ENCODE results near the gene SEC14L6. TPM values are rescaled to one million over a fixed set of nuclear protein-coding genes. Genes with fewer than 3 reads are reported as not detected.

The SEC14L6 gene
- total RNA-seq, 2 experiments from 2014 or later = not detected

GRCh38 chr22:30491381-30491780, 55.2 kb downstream of the SEC14L6 start:
- H3K9me3 Mint-ChIP-seq = no peaks in the 10 kb centered on the region
- H3K4me3 Mint-ChIP-seq = no peak overlapping the region
- CTCF ChIA-PET = no interaction called here
- peaks cover 2% of the 10 kb centered on the region for H3K27me3 Mint-ChIP-seq
- no peak for DNase-seq
- POLR2A ChIA-PET = no interaction called here
- no peak overlapping the region for H3K27ac Mint-ChIP-seq
- no peaks in the 10 kb centered on the region for H3K4me1 Mint-ChIP-seq
- no peaks in the 10 kb centered on the region for H3K36me3 Mint-ChIP-seq (ENCODE audit: low read depth)

- H3K4me3 Mint-ChIP-seq = no peak overlapping the region
- ChIA-PET POLR2A (interaction anchor here (0.6 kb wide), 2 partner anchors 103 to 657 kb away, joined by 3 read pairs; no protein-coding TSS in a partner anchor), CTCF (no interaction called here)
- H3K9me3 Mint-ChIP-seq = no peaks in the 10 kb centered on the region
- no peak for DNase-seq
- H3K27ac Mint-ChIP-seq = no peak overlapping the region
- peaks cover 1% of the 10 kb centered on the region for H3K4me1 Mint-ChIP-seq
- H3K27me3 Mint-ChIP-seq = peaks cover 2% of the 10 kb centered on the region
- H3K36me3 Mint-ChIP-seq (ENCODE audit: low read depth) = no peaks in the 10 kb centered on the region
Observed at GRCh38 chr22:30490399-30490798, 56.1 kb downstream of the SEC14L6 start.

- POLR2A ChIA-PET = no interaction called here
- Mint-ChIP-seq H3K4me3 (no peak overlapping the region), H3K27ac (no peak overlapping the region), H3K9me3 (no peaks in the 10 kb centered on the region), H3K4me1 (peaks cover 3% of the 10 kb centered on the region), H3K36me3 (ENCODE audit: low read depth) (no peaks in the 10 kb centered on the region), H3K27me3 (peaks cover under 1% of the 10 kb centered on the region)
- CTCF ChIA-PET = no interaction called here
- DNase-seq = no peak
Observed at GRCh38 chr22:30488121-30488520, 58.4 kb downstream of the SEC14L6 start.

- Mint-ChIP-seq H3K4me1 (peaks cover 3% of the 10 kb centered on the region), H3K27ac (no peak overlapping the region), H3K36me3 (ENCODE audit: low read depth) (no peaks in the 10 kb centered on the region), H3K4me3 (no peak overlapping the region), H3K9me3 (no peaks in the 10 kb centered on the region), H3K27me3 (no peaks in the 10 kb centered on the region)
- CTCF ChIA-PET = interaction anchor here (0.6 to 1.5 kb wide), 4 partner anchors 25 to 153 kb away, joined by 3 to 4 read pairs (median 3); no protein-coding TSS in a partner anchor
- POLR2A ChIA-PET = no interaction called here
- no peak for DNase-seq
Observed at GRCh38 chr22:30486661-30487115, 59.9 kb downstream of the SEC14L6 start.

- Mint-ChIP-seq H3K27ac (no peak overlapping the region), H3K4me1 (peaks cover 3% of the 10 kb centered on the region), H3K4me3 (no peak overlapping the region), H3K36me3 (ENCODE audit: low read depth) (no peaks in the 10 kb centered on the region), H3K9me3 (no peaks in the 10 kb centered on the region), H3K27me3 (no peaks in the 10 kb centered on the region)
- ChIA-PET CTCF (interaction anchor here (0.6 to 1.5 kb wide), 7 partner anchors 23 to 154 kb away, joined by 3 to 4 read pairs (median 3); no protein-coding TSS in a partner anchor), POLR2A (no interaction called here)
- DNase-seq = no peak
Observed at GRCh38 chr22:30486118-30486517, 60.4 kb downstream of the SEC14L6 start.

- POLR2A ChIA-PET = no interaction called here
- H3K4me1 Mint-ChIP-seq = peaks cover 3% of the 10 kb centered on the region
- CTCF ChIA-PET = interaction anchor here (0.6 to 1.5 kb wide), 5 partner anchors 22 to 96 kb away, joined by 3 to 4 read pairs (median 3); no protein-coding TSS in a partner anchor
- no peaks in the 10 kb centered on the region for H3K27me3 Mint-ChIP-seq
- H3K4me3 Mint-ChIP-seq = no peak overlapping the region
- H3K9me3 Mint-ChIP-seq = no peaks in the 10 kb centered on the region
- DNase-seq = peak; percentile 78
- H3K27ac Mint-ChIP-seq = no peak overlapping the region
- H3K36me3 Mint-ChIP-seq (ENCODE audit: low read depth) = no peaks in the 10 kb centered on the region
Observed at GRCh38 chr22:30485362-30485988, 61.1 kb downstream of the SEC14L6 start.

- H3K27me3 Mint-ChIP-seq = no peaks in the 10 kb centered on the region
- POLR2A ChIA-PET = no interaction called here
Observed at GRCh38 chr22:30483169-30483568, 63.4 kb downstream of the SEC14L6 start.

GRCh38 chr22:30481711-30482110, 64.8 kb downstream of the SEC14L6 start:
- Mint-ChIP-seq H3K27ac (no peak overlapping the region), H3K27me3 (no peaks in the 10 kb centered on the region), H3K4me1 (peaks cover 3% of the 10 kb centered on the region), H3K4me3 (no peak overlapping the region), H3K9me3 (no peaks in the 10 kb centered on the region), H3K36me3 (ENCODE audit: low read depth) (no peaks in the 10 kb centered on the region)
- ChIA-PET POLR2A (no interaction called here), CTCF (no interaction called here)
- DNase-seq = no peak

More at GRCh38 chr22:30483169-30483568, 63.4 kb downstream of the SEC14L6 start:
- Mint-ChIP-seq H3K27ac (no peak overlapping the region), H3K4me3 (no peak overlapping the region), H3K9me3 (no peaks in the 10 kb centered on the region), H3K4me1 (peaks cover 3% of the 10 kb centered on the region), H3K36me3 (ENCODE audit: low read depth) (no peaks in the 10 kb centered on the region)
- CTCF ChIA-PET = interaction anchor here (1.4 to 1.8 kb wide), 3 partner anchors 22 to 89 kb away, joined by 3 to 4 read pairs (median 3); no protein-coding TSS in a partner anchor
- DNase-seq = no peak

GRCh38 chr22:30479981-30480380, 66.6 kb downstream of the SEC14L6 start:
- ChIA-PET POLR2A (no interaction called here), CTCF (interaction anchor here (1.0 to 1.2 kb wide), 3 partner anchors 61 to 93 kb away, joined by 3 read pairs; partner anchors contain the start of gene RNF215)
- H3K4me3 Mint-ChIP-seq = no peak overlapping the region
- peaks cover 2% of the 10 kb centered on the region for H3K4me1 Mint-ChIP-seq
- DNase-seq = no peak
- no peak overlapping the region for H3K27ac Mint-ChIP-seq
- H3K36me3 Mint-ChIP-seq (ENCODE audit: low read depth) = no peaks in the 10 kb centered on the region
- no peaks in the 10 kb centered on the region for H3K9me3 Mint-ChIP-seq
- no peaks in the 10 kb centered on the region for H3K27me3 Mint-ChIP-seq

- ChIA-PET POLR2A (no interaction called here), CTCF (interaction anchor here (0.6 to 1.9 kb wide), 3 partner anchors 48 to 226 kb away, joined by 3 to 6 read pairs (median 6); no protein-coding TSS in a partner anchor)
- Mint-ChIP-seq H3K27ac (no peak overlapping the region), H3K4me1 (peaks cover 15% of the 10 kb centered on the region), H3K4me3 (no peak overlapping the region), H3K9me3 (no peaks in the 10 kb centered on the region), H3K27me3 (peaks cover 6% of the 10 kb centered on the region), H3K36me3 (ENCODE audit: low read depth) (no peaks in the 10 kb centered on the region)
- DNase-seq = no peak
Observed at GRCh38 chr22:30474683-30475424, 71.7 kb downstream of the SEC14L6 start.

GRCh38 chr22:30474121-30474520, 72.4 kb downstream of the SEC14L6 start:
- CTCF ChIA-PET = no interaction called here
- Mint-ChIP-seq H3K9me3 (no peaks in the 10 kb centered on the region), H3K4me3 (no peak overlapping the region), H3K4me1 (peaks cover 16% of the 10 kb centered on the region), H3K27ac (no peak overlapping the region), H3K36me3 (ENCODE audit: low read depth) (no peaks in the 10 kb centered on the region), H3K27me3 (peaks cover 6% of the 10 kb centered on the region)
- DNase-seq = no peak
- POLR2A ChIA-PET = no interaction called here

GRCh38 chr22:30472994-30473720, 73.4 kb downstream of the SEC14L6 start:
- no peak for DNase-seq
- Mint-ChIP-seq H3K9me3 (no peaks in the 10 kb centered on the region), H3K36me3 (ENCODE audit: low read depth) (no peaks in the 10 kb centered on the region), H3K27ac (no peak overlapping the region), H3K4me1 (peaks cover 16% of the 10 kb centered on the region), H3K27me3 (peaks cover 7% of the 10 kb centered on the region), H3K4me3 (no peak overlapping the region)
- POLR2A ChIA-PET = no interaction called here
- CTCF ChIA-PET = no interaction called here
